ENCODE data around the gene SCAF4. TPM values are rescaled to one million over a fixed set of nuclear protein-coding genes. Genes with fewer than 3 reads are reported as not detected.

Gene SCAF4
- total and polyA plus RNA-seq, 10 of the 15 experiments (the other 5 are each of a cell fraction or from before 2014, with no cell fraction given) = 4.3 to 49.3 (median 16.0) TPM

DNA sequence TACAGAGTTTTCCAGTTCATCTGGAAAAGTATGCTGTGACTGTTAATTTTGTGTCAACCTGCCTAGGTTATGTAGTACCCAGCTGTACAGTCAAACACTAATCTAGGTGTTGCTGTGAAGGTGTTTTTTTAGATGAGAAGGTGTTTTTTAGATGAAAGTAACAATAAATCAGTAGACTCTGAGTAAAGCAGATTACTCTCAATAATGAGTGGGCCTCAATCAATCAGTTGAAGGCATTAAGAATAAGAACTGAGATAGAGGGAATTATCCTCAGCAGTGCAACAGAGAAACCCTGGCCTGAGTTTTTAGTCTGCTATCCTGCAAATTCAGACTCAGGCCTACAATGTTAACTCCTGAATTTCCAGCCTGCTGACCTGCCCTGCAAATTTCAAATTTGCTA, 33.5 kb downstream of the SCAF4 start (continued):
- TF ChIP-seq WRNIP1 (IDR thresholded peaks at IDR 0.05; ENCODE audit: borderline replicate concordance, low read depth, low read length) (no peak), YBX1 (IDR thresholded peaks at IDR 0.05) (no peak)
- TF ChIP-seq, protein P1, sequence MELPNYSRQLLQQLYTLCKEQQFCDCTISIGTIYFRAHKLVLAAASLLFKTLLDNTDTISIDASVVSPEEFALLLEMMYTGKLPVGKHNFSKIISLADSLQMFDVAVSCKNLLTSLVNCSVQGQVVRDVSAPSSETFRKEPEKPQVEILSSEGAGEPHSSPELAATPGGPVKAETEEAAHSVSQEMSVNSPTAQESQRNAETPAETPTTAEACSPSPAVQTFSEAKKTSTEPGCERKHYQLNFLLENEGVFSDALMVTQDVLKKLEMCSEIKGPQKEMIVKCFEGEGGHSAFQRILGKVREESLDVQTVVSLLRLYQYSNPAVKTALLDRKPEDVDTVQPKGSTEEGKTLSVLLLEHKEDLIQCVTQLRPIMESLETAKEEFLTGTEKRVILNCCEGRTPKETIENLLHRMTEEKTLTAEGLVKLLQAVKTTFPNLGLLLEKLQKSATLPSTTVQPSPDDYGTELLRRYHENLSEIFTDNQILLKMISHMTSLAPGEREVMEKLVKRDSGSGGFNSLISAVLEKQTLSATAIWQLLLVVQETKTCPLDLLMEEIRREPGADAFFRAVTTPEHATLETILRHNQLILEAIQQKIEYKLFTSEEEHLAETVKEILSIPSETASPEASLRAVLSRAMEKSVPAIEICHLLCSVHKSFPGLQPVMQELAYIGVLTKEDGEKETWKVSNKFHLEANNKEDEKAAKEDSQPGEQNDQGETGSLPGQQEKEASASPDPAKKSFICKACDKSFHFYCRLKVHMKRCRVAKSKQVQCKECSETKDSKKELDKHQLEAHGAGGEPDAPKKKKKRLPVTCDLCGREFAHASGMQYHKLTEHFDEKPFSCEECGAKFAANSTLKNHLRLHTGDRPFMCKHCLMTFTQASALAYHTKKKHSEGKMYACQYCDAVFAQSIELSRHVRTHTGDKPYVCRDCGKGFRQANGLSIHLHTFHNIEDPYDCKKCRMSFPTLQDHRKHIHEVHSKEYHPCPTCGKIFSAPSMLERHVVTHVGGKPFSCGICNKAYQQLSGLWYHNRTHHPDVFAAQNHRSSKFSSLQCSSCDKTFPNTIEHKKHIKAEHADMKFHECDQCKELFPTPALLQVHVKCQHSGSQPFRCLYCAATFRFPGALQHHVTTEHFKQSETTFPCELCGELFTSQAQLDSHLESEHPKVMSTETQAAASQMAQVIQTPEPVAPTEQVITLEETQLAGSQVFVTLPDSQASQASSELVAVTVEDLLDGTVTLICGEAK (IDR thresholded peaks at IDR 0.05; ENCODE audit: borderline replicate concordance) = no peak

- H3K4me3 ChIP-seq = no peak overlapping the region
- TF ChIP-seq YBX1 (IDR thresholded peaks at IDR 0.05) = no peak
- TF ChIP-seq CREB1 (IDR thresholded peaks at IDR 0.05; ENCODE audit: low read depth) = no peak
- no peak for TF ChIP-seq NFXL1 (IDR thresholded peaks at IDR 0.05; ENCODE audit: borderline replicate concordance)
- ATAC-seq = no peak
- H3K9me3 ChIP-seq (replicated peaks; ENCODE audit: control insufficient read depth, insufficient read depth, low read length) = no peaks in the 10 kb centered on the region
- no peaks in the 10 kb centered on the region for H3K79me2 ChIP-seq (ENCODE audit: control insufficient read depth, insufficient read depth, low read length)
- no peak overlapping the region for H3K4me2 ChIP-seq (ENCODE audit: control insufficient read depth, insufficient read depth)
- no peak overlapping the region for H3K9ac ChIP-seq (ENCODE audit: control insufficient read depth, insufficient read depth, low read length)
- DNase-seq (ENCODE audit: low read depth, low spot score) = no peak
- CTCF ChIA-PET = no interaction called here
- in situ Hi-C loops (cut with MboI) (no loop called here), intact Hi-C loops (cut with micrococcal nuclease; ENCODE audit: unreplicated experiment) (no loop called here)
- H2AFZ ChIP-seq (ENCODE audit: control insufficient read depth, low read depth, low read length) = no peak overlapping the region
- H3K4me1 ChIP-seq (ENCODE audit: control insufficient read depth, insufficient read depth, low read length) = no peaks in the 10 kb centered on the region
- no peak for FAIRE-seq
- H3K27me3 ChIP-seq (replicated peaks in 1 of 2; ENCODE audit: control insufficient read depth in 2 of 2, insufficient read depth in 2 of 2, low read length in 1 of 2) = no peaks in the 10 kb centered on the region
- WGBS (ENCODE audit: insufficient coverage, insufficient replicate concordance, low lambda C conversion rate, missing lambda C conversion rate) = 99% methylated on average over 6 of the region's 6 CpGs
- RAD21 ChIA-PET (ENCODE audit: unreplicated experiment) = no interaction called here
- no TSS peak for BruUV-seq (replicated peaks)
- POLR2A ChIA-PET = no interaction called here
- no peaks in the 10 kb centered on the region for H4K20me1 ChIP-seq (ENCODE audit: control insufficient read depth, insufficient read depth)
- H3K36me3 ChIP-seq (ENCODE audit: control insufficient read depth in 2 of 2, insufficient read depth in 2 of 2, low read length in 1 of 2) = peaks cover 12 to 34% of the 10 kb centered on the region in 2 experiments
- H3K27ac ChIP-seq (ENCODE audit: control insufficient read depth, insufficient read depth) = no peak overlapping the region
- SMC1A ChIA-PET (ENCODE audit: uncharacterized antibody, unreplicated experiment) = no interaction called here
Observed at GRCh38 chr21:31696424-31696823, 35.5 kb downstream of the SCAF4 start.
